ENCODE measurements around the gene PAK4.

DNA sequence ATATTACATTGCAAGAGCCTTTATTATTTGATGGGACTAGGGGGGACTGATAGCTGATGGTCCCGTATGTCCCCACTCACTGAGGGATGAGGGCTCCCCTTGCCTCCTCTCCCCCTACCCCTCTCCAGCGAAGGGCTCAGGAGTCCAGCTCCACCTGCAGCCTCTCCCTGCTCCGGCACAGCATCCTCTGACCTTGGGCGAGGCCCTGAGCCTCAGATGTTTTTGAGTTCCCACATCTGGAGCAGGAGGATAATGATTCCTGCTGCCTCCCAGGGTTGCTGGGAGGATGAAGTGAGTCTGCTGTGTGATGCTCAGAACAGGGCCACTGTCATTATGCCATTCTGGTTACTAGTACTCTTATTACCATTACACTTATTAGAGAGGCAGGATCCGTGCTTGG lies 15.0 kb downstream of the PAK4 start:
- TF ChIP-seq POLR2AphosphoS5 (IDR thresholded peaks at IDR 0.05; ENCODE audit: low read depth, low read length) (no peak), POLR2A (IDR thresholded peaks at IDR 0.05; ENCODE audit: low read depth, low read length) (no peak), TAF1 (IDR thresholded peaks at IDR 0.05; ENCODE audit: borderline replicate concordance, low read depth, low read length) (no peak)
